HEK293T (cell line): Measurements from ENCODE around the gene RIOK1.

ENCODE experiments used
- CTCF ChIA-PET: fragments of 350-600 bp; formaldehyde crosslinking; extraction: SDS; loops from one replicate; lab custom pipeline; 2021; ENCODE audit warnings: antibody characterized with exemption, inconsistent platforms; lab: Yijun Ruan, JAX
- POLR2A ChIA-PET: fragments of 350-600 bp; formaldehyde crosslinking; extraction: SDS; loops from one replicate; lab custom pipeline; 2020; ENCODE audit warnings: antibody characterized with exemption, inconsistent platforms; lab: Yijun Ruan, JAX
- DNase-seq: peaks from one replicate; pipeline ENCODE4 v3.0.0; 2012; ENCODE audit warnings: mixed read lengths; ENCODE audit errors: extremely low spot score
- ARNT ChIP-seq: fragments of 450-650 bp; IDR thresholded peaks from 2 replicates; pipeline ENCODE4 v1.6.1; 2017; ENCODE audit warnings: mild to moderate bottlenecking
- BHLHE40 ChIP-seq: fragments of 450-650 bp; IDR thresholded peaks from 2 replicates; pipeline ENCODE4 v1.6.1; 2016; ENCODE audit warnings: mild to moderate bottlenecking, moderate library complexity, borderline replicate concordance
- CTBP1 ChIP-seq: fragments of 450-650 bp; IDR thresholded peaks from 2 replicates; pipeline ENCODE4 v1.6.1; 2016; ENCODE audit warnings: borderline replicate concordance
- ELF4 ChIP-seq: fragments of 450-650 bp; IDR thresholded peaks from 2 replicates; pipeline ENCODE4 v1.6.1; 2017; ENCODE audit warnings: antibody characterized with exemption
- FOXA1 ChIP-seq: fragments of 450-650 bp; IDR thresholded peaks from 2 replicates; pipeline ENCODE4 v1.6.1; 2016; ENCODE audit warnings: mild to moderate bottlenecking
- FOXK2 ChIP-seq: fragments of 450-650 bp; IDR thresholded peaks from 2 replicates; pipeline ENCODE4 v1.6.1; 2016; ENCODE audit warnings: mild to moderate bottlenecking
- FOXM1 ChIP-seq: fragments of 450-650 bp; IDR thresholded peaks from 2 replicates; pipeline ENCODE4 v1.6.1; 2017; ENCODE audit warnings: mild to moderate bottlenecking, borderline replicate concordance
- HDGF ChIP-seq: fragments of 450-650 bp; IDR thresholded peaks from 2 replicates; pipeline ENCODE4 v1.6.1; 2017; ENCODE audit warnings: antibody characterized with exemption, borderline replicate concordance
- L3MBTL2 ChIP-seq: fragments of 450-650 bp; conservative IDR thresholded peaks from 2 replicates; pipeline ENCODE4 v1.6.1; 2016; ENCODE audit warnings: mild to moderate bottlenecking
- LEF1 ChIP-seq: fragments of 450-650 bp; IDR thresholded peaks from 2 replicates; pipeline ENCODE4 v1.6.1; 2017; ENCODE audit warnings: mild to moderate bottlenecking, borderline replicate concordance
- NFRKB ChIP-seq: fragments of 450-650 bp; IDR thresholded peaks from 2 replicates; pipeline ENCODE4 v1.6.1; 2016; ENCODE audit warnings: mild to moderate bottlenecking, moderate library complexity
- SP1 ChIP-seq: fragments of 450-650 bp; IDR thresholded peaks from 2 replicates; pipeline ENCODE4 v1.6.1; 2017
- SUZ12 ChIP-seq: fragments of 450-650 bp; IDR thresholded peaks from 2 replicates; pipeline ENCODE4 v1.6.1; 2016; ENCODE audit warnings: mild to moderate bottlenecking
- TARDBP ChIP-seq: fragments of 450-650 bp; IDR thresholded peaks from 2 replicates; pipeline ENCODE4 v1.6.1; 2016
- ZNF384 ChIP-seq: fragments of 450-650 bp; IDR thresholded peaks from 2 replicates; pipeline ENCODE4 v1.6.1; 2016
- TF ChIP-seq, protein P1 (sequence below): fragments of 450-650 bp; IDR thresholded peaks from 2 replicates; pipeline ENCODE4 v1.6.1; 2016

Gene RIOK1

DNA sequence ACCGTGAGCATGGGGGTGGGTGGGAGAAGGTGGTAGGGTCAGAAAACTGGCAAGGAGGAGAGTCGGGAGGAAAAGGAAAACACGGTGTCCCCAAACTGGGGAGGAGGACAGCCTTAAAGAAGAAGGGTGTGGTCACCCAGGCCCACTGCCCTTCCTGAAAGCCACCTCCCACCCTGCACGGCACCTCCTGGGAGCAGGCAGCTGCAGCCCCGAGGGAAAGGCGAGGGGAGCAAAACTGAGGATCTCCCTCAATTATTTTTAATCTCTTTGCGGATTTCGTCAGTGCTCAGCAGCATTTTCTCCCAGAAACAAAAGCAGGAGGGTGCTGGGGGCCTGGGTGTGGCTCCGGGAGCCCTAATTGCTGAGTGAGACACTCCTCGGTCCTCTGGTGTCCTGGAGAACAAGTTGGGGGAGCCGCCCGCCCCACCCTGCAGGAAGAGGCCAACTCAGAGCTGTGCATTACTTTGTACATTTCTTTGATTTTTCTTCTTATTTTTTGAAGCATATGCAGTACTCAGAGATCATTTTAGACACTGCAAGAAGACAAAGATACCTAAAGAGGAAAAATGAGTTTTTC, 56.4 kb downstream of the RIOK1 start:
- TF ChIP-seq SP1, result no peak
- TF ChIP-seq SUZ12, result no peak
- TF ChIP-seq HDGF, result no peak
- no peak for TF ChIP-seq NFRKB
- no peak for TF ChIP-seq FOXK2
- TF ChIP-seq, protein P1, sequence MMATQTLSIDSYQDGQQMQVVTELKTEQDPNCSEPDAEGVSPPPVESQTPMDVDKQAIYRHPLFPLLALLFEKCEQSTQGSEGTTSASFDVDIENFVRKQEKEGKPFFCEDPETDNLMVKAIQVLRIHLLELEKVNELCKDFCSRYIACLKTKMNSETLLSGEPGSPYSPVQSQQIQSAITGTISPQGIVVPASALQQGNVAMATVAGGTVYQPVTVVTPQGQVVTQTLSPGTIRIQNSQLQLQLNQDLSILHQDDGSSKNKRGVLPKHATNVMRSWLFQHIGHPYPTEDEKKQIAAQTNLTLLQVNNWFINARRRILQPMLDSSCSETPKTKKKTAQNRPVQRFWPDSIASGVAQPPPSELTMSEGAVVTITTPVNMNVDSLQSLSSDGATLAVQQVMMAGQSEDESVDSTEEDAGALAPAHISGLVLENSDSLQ, result no peak
- TF ChIP-seq ARNT, result no peak
- no peak for TF ChIP-seq BHLHE40
- TF ChIP-seq ZNF384, result no peak
- no peak for TF ChIP-seq CTBP1
- no peak for TF ChIP-seq FOXM1
- TF ChIP-seq LEF1, result no peak
- TF ChIP-seq TARDBP, result no peak
- DNase-seq, result no peak
- POLR2A ChIA-PET, result no interaction called here
- CTCF ChIA-PET, result no interaction called here

GRCh38 chr6:7446619-7447325, 57.2 kb downstream of the RIOK1 start:
- ChIA-PET POLR2A (no interaction called here), CTCF (interaction anchor here (0.5 kb wide), 1 partner anchor 71 kb away, joined by 3 read pairs; no protein-coding TSS in a partner anchor)
- no peak for TF ChIP-seq L3MBTL2
- no peak for TF ChIP-seq CTBP1
- TF ChIP-seq FOXK2, result no peak
- no peak for TF ChIP-seq SP1
- TF ChIP-seq BHLHE40, result no peak
- no peak for TF ChIP-seq NFRKB
- no peak for TF ChIP-seq ZNF384
- TF ChIP-seq SUZ12, result no peak
- TF ChIP-seq FOXM1, result no peak
- no peak for TF ChIP-seq LEF1
- TF ChIP-seq TARDBP, result no peak
- TF ChIP-seq ARNT, result no peak
- no peak for TF ChIP-seq HDGF
- TF ChIP-seq FOXA1, result no peak
- TF ChIP-seq ELF4, result no peak
- TF ChIP-seq, protein P1, result no peak
- no peak for DNase-seq

DNA sequence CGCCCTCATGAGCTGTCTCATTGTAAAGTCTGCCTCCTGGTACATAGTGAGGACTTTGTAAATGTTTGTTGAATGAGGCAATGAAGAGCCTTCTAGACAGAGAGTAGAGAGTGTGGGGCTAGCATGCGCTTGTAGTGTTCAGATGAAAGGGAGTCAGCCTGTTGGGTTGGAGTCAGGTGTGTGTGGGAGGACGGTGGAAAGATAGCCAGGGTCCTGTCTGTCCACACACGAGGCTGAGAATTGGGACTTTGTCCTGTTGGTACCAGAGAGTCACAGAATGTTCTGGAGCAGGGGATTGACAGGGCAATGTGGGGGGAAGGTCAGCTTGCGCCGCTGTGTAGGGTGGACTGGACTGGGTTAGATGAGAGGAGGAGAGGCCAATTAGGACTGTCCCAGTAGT, 58.6 kb downstream of the RIOK1 start:
- TF ChIP-seq TARDBP (no peak), ARNT (no peak)
- POLR2A ChIA-PET, result no interaction called here
- DNase-seq, result no peak
- CTCF ChIA-PET, result no interaction called here

- ChIA-PET CTCF (no interaction called here), POLR2A (no interaction called here)
- no peak for DNase-seq
- TF ChIP-seq FOXK2, result no peak
- no peak for TF ChIP-seq NFRKB
- TF ChIP-seq ELF4, result no peak
- TF ChIP-seq HDGF, result no peak
- TF ChIP-seq TARDBP, result no peak
- TF ChIP-seq SUZ12, result no peak
- TF ChIP-seq SP1, result no peak
- TF ChIP-seq ARNT, result no peak
- TF ChIP-seq BHLHE40, result no peak
- no peak for TF ChIP-seq CTBP1
- TF ChIP-seq, protein P1, result no peak
Observed at GRCh38 chr6:7449018-7449417, 59.4 kb downstream of the RIOK1 start.

- no peak for DNase-seq
- POLR2A ChIA-PET, result interaction anchor here (1.2 to 1.7 kb wide), 2 partner anchors 62 to 139 kb away, joined by 3 to 4 read pairs; partner anchors contain the start of genes CAGE1, RIOK1 and SNRNP48
- CTCF ChIA-PET, result no interaction called here
- TF ChIP-seq L3MBTL2 (no peak), TARDBP (no peak)
Observed at GRCh38 chr6:7451326-7451725, 61.7 kb downstream of the RIOK1 start.

- DNase-seq, result no peak
- TF ChIP-seq SUZ12, result no peak
- no peak for TF ChIP-seq HDGF
- no peak for TF ChIP-seq CTBP1
- TF ChIP-seq TARDBP, result no peak
- TF ChIP-seq LEF1, result no peak
- TF ChIP-seq BHLHE40, result no peak
- TF ChIP-seq SP1, result no peak
- TF ChIP-seq ELF4, result no peak
- TF ChIP-seq, protein P1, result no peak
- TF ChIP-seq ZNF384, result no peak
- no peak for TF ChIP-seq FOXM1
- TF ChIP-seq FOXA1, result no peak
- no peak for TF ChIP-seq FOXK2
- TF ChIP-seq NFRKB, result no peak
- no peak for TF ChIP-seq ARNT
- TF ChIP-seq L3MBTL2, result no peak
- CTCF ChIA-PET, result no interaction called here
- POLR2A ChIA-PET, result no interaction called here
Observed at GRCh38 chr6:7452898-7453297, 63.3 kb downstream of the RIOK1 start.
